K562 (cell line): Measurements from ENCODE around the gene TBC1D2B. TPM values are rescaled to one million over a fixed set of nuclear protein-coding genes. Genes with fewer than 3 reads are reported as not detected.
A peak's percentile ranks its signal among the peaks of the same experiment; 100 is the strongest.

ENCODE experiments used
- ATAC-seq: fragments of 200-7000 bp; cut with Tn5 transposase; 3 replicates; pipeline ENCODE4 v1.9.1; 2020; ENCODE audit warnings: moderate library complexity
- BruUV-seq: library from RNA; stranded (reverse); fragments of 400-500 nt; replicated peaks from 2 replicates; lab custom pipeline; 2021; lab: Mats Ljungman, UMichigan
- CTCF ChIA-PET: fragments of 300-600 bp; formaldehyde crosslinking; extraction: SDS; loops from one replicate; lab custom pipeline; 2021; ENCODE audit warnings: low intra/inter-chr PET ratio; lab: Yijun Ruan, JAX
- POLR2A ChIA-PET: fragments of 300-600, 350-650 bp; sonication (Branson Sonifier 250); formaldehyde crosslinking; extraction: SDS; loops from one replicate; lab custom pipeline; 2021; ENCODE audit warnings: antibody characterized with exemption, inconsistent platforms; lab: Yijun Ruan, JAX
- DNase-seq, 4 experiments: peaks; one replicate each; pipeline versions ENCODE4 v3.0.0 to v3.0.0-alpha.2; 2011 to 2018; ENCODE audit warnings: low spot score in 3 of 4, mixed read lengths in 3 of 4; ENCODE audit errors: extremely low read depth in 1 of 4
- FAIRE-seq: peaks from 2 replicates; lab custom pipeline; 2011; peaks lifted over from hg19 to GRCh38; lab: Jason Lieb, UNC
- H2AFZ ChIP-seq: 2 replicates; pipeline ENCODE4 v1.6.0; 2011; ENCODE audit warnings: low read depth, low read length, control low read depth, inconsistent platforms
- H3K27ac ChIP-seq: fragments of 200-600 bp; 3 replicates; pipeline ENCODE4 v1.8.0; 2011; ENCODE audit warnings: low read depth, mild to moderate bottlenecking, control low read depth, inconsistent platforms, low read length, moderate library complexity, mixed read lengths; ENCODE audit errors: extremely low read depth
- H3K27me3 ChIP-seq, 2 experiments: fragments of 300-600 bp in 1 of 2; 2 replicates in 1 of 2; 3 replicates in 1 of 2; pipeline versions ENCODE4 v1.6.0 to v1.8.0; 2011; ENCODE audit warnings: inconsistent platforms in 2 of 2, low read length in 2 of 2, mild to moderate bottlenecking in 1 of 2, mixed read lengths in 1 of 2, moderate library complexity in 1 of 2; ENCODE audit not compliant: control insufficient read depth in 2 of 2, insufficient read depth in 2 of 2
- H3K36me3 ChIP-seq: fragments of 300-600 bp; 3 replicates; pipeline ENCODE4 v1.8.0; 2011; ENCODE audit warnings: mild to moderate bottlenecking, low read length, inconsistent platforms; ENCODE audit not compliant: control insufficient read depth, insufficient read depth
- H3K4me1 ChIP-seq, 2 experiments: fragments of 200-600 bp in 1 of 2; replicated peaks in 1 of 2; 2 replicates in 1 of 2; 3 replicates in 1 of 2; pipeline versions ENCODE4 v1.5.1 to v1.8.0; 2011; ENCODE audit warnings: inconsistent platforms in 2 of 2, low read length in 2 of 2, mild to moderate bottlenecking in 1 of 2, mixed read lengths in 1 of 2, moderate library complexity in 1 of 2; ENCODE audit not compliant: control insufficient read depth in 2 of 2, insufficient read depth in 2 of 2
- H3K4me2 ChIP-seq: 2 replicates; pipeline ENCODE4 v1.6.1; 2011; ENCODE audit warnings: low read length, control low read depth, inconsistent platforms, mixed read lengths; ENCODE audit not compliant: insufficient read depth
- H3K4me3 ChIP-seq: fragments of 200-600 bp; sonication (generic), shearing (Covaris generic); 2 replicates; pipeline ENCODE4 v1.5.1; 2016; ENCODE audit warnings: control low read depth, inconsistent platforms
- H3K79me2 ChIP-seq: fragments of 200-600 bp; 3 replicates; pipeline ENCODE4 v1.8.0; 2011; ENCODE audit warnings: low read length, inconsistent platforms; ENCODE audit not compliant: control insufficient read depth, insufficient read depth
- H3K9ac ChIP-seq, 2 experiments: 2 replicates each; pipeline versions ENCODE4 v1.6.0 to v1.6.1; 2011; ENCODE audit warnings: low read depth in 2 of 2, low read length in 2 of 2, control low read depth in 1 of 2, inconsistent platforms in 1 of 2, mild to moderate bottlenecking in 1 of 2, mixed read lengths in 1 of 2; ENCODE audit not compliant: insufficient read depth in 1 of 2
- H3K9me1 ChIP-seq: one replicate; pipeline ENCODE4 v1.6.0; 2011; ENCODE audit warnings: inconsistent platforms, mild to moderate bottlenecking, low read length, moderate library complexity; ENCODE audit not compliant: control insufficient read depth, insufficient read depth
- H3K9me3 ChIP-seq: replicated peaks from 2 replicates; pipeline ENCODE4 v1.5.1; 2011; ENCODE audit warnings: low read depth, low read length, inconsistent platforms; ENCODE audit not compliant: control insufficient read depth, insufficient read depth
- H4K20me1 ChIP-seq: replicated peaks from 2 replicates; pipeline ENCODE4 v1.6.1; 2011; ENCODE audit warnings: low read length, inconsistent platforms, mixed read lengths; ENCODE audit not compliant: control insufficient read depth, insufficient read depth
- ARNT ChIP-seq, 2 experiments: fragments of 450-650 bp; IDR thresholded peaks; 2 replicates each; pipeline ENCODE4 v1.6.1; 2016; ENCODE audit warnings: mild to moderate bottlenecking in 1 of 2
- CEBPB ChIP-seq: fragments of 450-650 bp; IDR thresholded peaks from 2 replicates; pipeline ENCODE4 v1.6.1; 2016; ENCODE audit warnings: missing genetic modification characterization, missing compliant biosample characterization
- DACH1 ChIP-seq: fragments of 450-650 bp; IDR thresholded peaks from 2 replicates; pipeline ENCODE4 v1.6.1; 2018; ENCODE audit not compliant: partially characterized antibody
- HDAC1 ChIP-seq, 2 experiments: fragments of 450-650 bp; IDR thresholded peaks; 2 replicates each; pipeline ENCODE4 v1.6.1; 2016 to 2017; ENCODE audit warnings: inconsistent platforms in 1 of 2, mild to moderate bottlenecking in 1 of 2, moderate library complexity in 1 of 2
- MYC ChIP-seq, 2 experiments: fragments of 250-450 bp in 1 of 2; sonication (Bioruptor Pico) in 1 of 2; IDR thresholded peaks; 2 replicates each; pipeline versions ENCODE4 v1.5.1 to v1.6.1; 2012 to 2021; ENCODE audit warnings: low read depth in 2 of 2, borderline replicate concordance in 1 of 2, improper control_type of control experiment in 1 of 2, low read length in 1 of 2, mild to moderate bottlenecking in 1 of 2, moderate library complexity in 1 of 2
- MYNN ChIP-seq, 2 experiments: sonication (generic); formaldehyde crosslinking in 1 of 2; IDR thresholded peaks; 2 replicates each; pipeline versions ENCODE4 v1.5.0 to v1.6.1; 2016 to 2020; ENCODE audit warnings: antibody characterized with exemption in 1 of 2, missing genetic modification reagents in 1 of 2
- NCOR1 ChIP-seq: fragments of 450-650 bp; IDR thresholded peaks from 2 replicates; pipeline ENCODE4 v1.6.1; 2016; ENCODE audit warnings: mild to moderate bottlenecking, moderate library complexity
- PRPF4 ChIP-seq: fragments of 200-400 bp; formaldehyde crosslinking; IDR thresholded peaks from one replicate; pipeline ENCODE4 v1.6.1; 2017; ENCODE audit warnings: low read length, low read depth, mild to moderate bottlenecking; ENCODE audit not compliant: insufficient read depth, poor library complexity, severe bottlenecking
- RBM25 ChIP-seq: fragments of 200-400 bp; formaldehyde crosslinking; IDR thresholded peaks from 2 replicates; pipeline ENCODE4 v1.6.1; 2018; ENCODE audit warnings: low read length, low read depth, moderate library complexity; ENCODE audit not compliant: severe bottlenecking
- RBM39 ChIP-seq: fragments of 200-400 bp; formaldehyde crosslinking; optimal IDR thresholded peaks from 2 replicates; pipeline ENCODE3; 2018; ENCODE audit warnings: low read depth, low read length
- RFX5 ChIP-seq: IDR thresholded peaks from 2 replicates; pipeline ENCODE4 v1.6.1; 2011; ENCODE audit warnings: low read depth, mild to moderate bottlenecking, improper control_type of control experiment, low read length
- SAFB2 ChIP-seq: fragments of 200-400 bp; formaldehyde crosslinking; IDR thresholded peaks from 2 replicates; pipeline ENCODE4 v1.6.1; 2018; ENCODE audit warnings: borderline replicate concordance, low read length, low read depth, moderate library complexity; ENCODE audit not compliant: severe bottlenecking
- SIN3A ChIP-seq, 2 experiments: fragments of 150-350 bp in 1 of 2; IDR thresholded peaks; 2 replicates each; pipeline ENCODE4 v1.6.1; 2011 to 2016; ENCODE audit warnings: borderline replicate concordance in 2 of 2, low read depth in 2 of 2, low read length in 2 of 2, mild to moderate bottlenecking in 2 of 2, moderate library complexity in 2 of 2; ENCODE audit not compliant: control insufficient read depth in 1 of 2
- SMAD1 ChIP-seq: fragments of 150-350 bp; IDR thresholded peaks from 2 replicates; pipeline ENCODE4 v1.6.1; 2014; ENCODE audit warnings: low read length, low read depth; ENCODE audit not compliant: partially characterized antibody
- ZBTB43 ChIP-seq: sonication (generic); formaldehyde crosslinking; IDR thresholded peaks from 2 replicates; pipeline ENCODE4 v1.8.0; 2023; ENCODE audit warnings: mild to moderate bottlenecking, missing genetic modification reagents
- ZNF707 ChIP-seq: fragments of 250-450 bp; sonication (Bioruptor Pico); conservative IDR thresholded peaks from 2 replicates; pipeline ENCODE4 v1.8.0; 2022; ENCODE audit warnings: inconsistent platforms, mild to moderate bottlenecking, moderate library complexity
- ZNF75A ChIP-seq: fragments of 450-650 bp; formaldehyde crosslinking; IDR thresholded peaks from 2 replicates; pipeline ENCODE4 v1.4.0; 2020; ENCODE audit warnings: mild to moderate bottlenecking
- ZZZ3 ChIP-seq: fragments of 450-650 bp; IDR thresholded peaks from 2 replicates; pipeline ENCODE4 v1.6.1; 2016; ENCODE audit warnings: antibody characterized with exemption, mild to moderate bottlenecking, moderate library complexity
- WGBS: fragments of 100-300 bp; shearing (Covaris generic); methylation state at CpG from one replicate; pipeline ENCODE4 v1.1.6; 2016; ENCODE audit warnings: low coverage, mixed read lengths; ENCODE audit not compliant: insufficient coverage; ENCODE audit errors: missing lambda C conversion rate; 5-methylcytosine and 5-hydroxymethylcytosine counted together
- in situ Hi-C: fragments of 300-500 bp; cut with MboI; formaldehyde crosslinking; loops from 4 replicates; pipeline ENCODE4 v1.15.0; 2018; ENCODE audit warnings: inconsistent platforms, mixed read lengths
- intact Hi-C: fragments of 100-400 bp; cut with micrococcal nuclease; formaldehyde crosslinking; loops from 2 replicates; pipeline ENCODE4 v1.14.2; 2022
- polyA plus RNA-seq, 8 experiments: library from polyadenylated mRNA; depleted of rRNA in 4 of 8; stranded (reverse) in 5 of 8; unstranded in 3 of 8; fragments of >200 nt; fragmentation: Nextera tagmentation in 2 of 8; fragmentation: Illumina TruSeq in 1 of 8; extraction: Ambion mirVana in 2 of 8; extraction: Trizol in 1 of 8; gene quantifications; 2 replicates each; pipeline versions ENCODE4 v1.2.1 to v1.2.3, GENCODE V29; 2011 to 2014; ENCODE audit warnings: inconsistent platforms in 1 of 8, missing spikeins in 1 of 8
- total RNA-seq, 7 experiments: library from RNA; depleted of rRNA in 6 of 7; stranded (reverse); fragments of >200 nt in 6 of 7; fragmentation: Illumina TruSeq in 2 of 7; extraction: Trizol in 2 of 7; gene quantifications; 2 replicates each; pipeline versions ENCODE4 v1.2.1 to v1.2.3, GENCODE V29; 2011 to 2021; ENCODE audit warnings: low replicate concordance in 1 of 7

Gene TBC1D2B
- total and polyA plus RNA-seq, 9 of the 15 experiments (the other 6 are each of a cell fraction or from before 2014, with no cell fraction given), result 0.15 to 16.3 (median 8.9) TPM

GRCh38 chr15:78108300-78109084 is 31.0 kb upstream of the TBC1D2B start:
- Histone ChIP-seq H3K36me3 (no peaks in the 10 kb centered on the region), H3K4me3 (no peak overlapping the region), H3K27me3 (no peaks in the 10 kb centered on the region), H3K4me2 (no peak overlapping the region), H3K9me1 (no peaks in the 10 kb centered on the region), H3K79me2 (no peaks in the 10 kb centered on the region), H2AFZ (no peak overlapping the region), H3K9me3 (no peaks in the 10 kb centered on the region), H4K20me1 (peaks cover 7% of the 10 kb centered on the region; the same call in 1 of the 2 replicates), H3K9ac (no peak overlapping the region), H3K27ac (no peak overlapping the region), H3K4me1 (peaks cover 0 to 7% of the 10 kb centered on the region in 2 experiments; a peak in 2 of 5 replicates)
- FAIRE-seq, result peak; percentile 56
- in situ Hi-C loops, result no loop called here
- WGBS, result 34% methylated on average over 11 of the region's 11 CpGs
- ChIA-PET CTCF (interaction anchor here (0.7 to 1.8 kb wide), 7 partner anchors 104 to 209 kb away, joined by 3 to 16 read pairs (median 4); no protein-coding TSS in a partner anchor), POLR2A (interaction anchor here (0.6 to 1.3 kb wide), 7 partner anchors 14 to 310 kb away, joined by 3 to 5 read pairs (median 3); no protein-coding TSS in a partner anchor)
- ATAC-seq, result peak; percentile 92
- intact Hi-C loops, result loop anchor here (1.0 kb wide), 2 partner anchors 108 to 149 kb away; no protein-coding TSS in a partner anchor
- DNase-seq, result peak; percentile 73 to 75 (median 74)
- BruUV-seq, result no TSS peak
- TF ChIP-seq ZZZ3 (no peak), ZBTB43 (CRISPR knock-in tag) (no peak), SIN3A (IDR thresholded peaks at IDR 0.05; ENCODE audit: borderline replicate concordance in 2 of 2, control insufficient read depth in 1 of 2, low read depth in 2 of 2, low read length in 2 of 2) (no peak), RBM39 (no peak), SAFB2 (no peak), RFX5 (no peak), NCOR1 (no peak), HDAC1 (IDR thresholded peaks at IDR 0.05) (no peak), DACH1 (no peak), MYNN (IDR thresholded peaks at IDR 0.05) (0 out of 2 replicates have a peak, but pooled peaks have one; percentile 22), MYNN (CRISPR knock-in tag; IDR thresholded peaks at IDR 0.05) (no peak), ZNF75A (CRISPR knock-in tag) (peak; percentile 80; the same call in 1 of the 2 replicates), PRPF4 (no peak), SMAD1 (no peak), CEBPB (tag) (no peak), ARNT (IDR thresholded peaks at IDR 0.05) (no peak), RBM25 (no peak), ZNF707 (CRISPR knock-in tag) (no peak), MYC (IDR thresholded peaks at IDR 0.05; ENCODE audit: low read depth, low read length) (no peak), MYC (CRISPR knock-in tag; IDR thresholded peaks at IDR 0.05; ENCODE audit: borderline replicate concordance, low read depth) (no peak)
